A673 (cell line): ENCODE measurements around the gene ARMC6. TPM values are rescaled to one million over a fixed set of nuclear protein-coding genes. Genes with fewer than 3 reads are reported as not detected.
"Not testable (repeated sequence)": the region's sequence is repeated elsewhere in the genome, so short reads cannot be mapped to it uniquely, and the experiment has no call there.

ENCODE experiments used
- BruUV-seq: library from RNA; stranded (reverse); fragments of 400-500 nt; replicated peaks from 2 replicates; lab custom pipeline; 2021; lab: Mats Ljungman, UMichigan
- CTCF ChIA-PET: fragments of 300-600 bp; sonication (Branson Sonifier 250); formaldehyde crosslinking; loops from one replicate; lab custom pipeline; 2022; ENCODE audit warnings: antibody characterized with exemption; lab: Charles Lee
- POLR2A ChIA-PET: fragments of 300-600 bp; sonication (Branson Sonifier 250); formaldehyde crosslinking; loops from one replicate; lab custom pipeline; 2022; ENCODE audit warnings: antibody characterized with exemption; ENCODE audit not compliant: low non-redundant PET; lab: Charles Lee
- DNase-seq: peaks from one replicate; pipeline ENCODE4 v3.0.0-alpha.2; 2015; ENCODE audit warnings: low spot score
- H3K27ac ChIP-seq: fragments of 200-600 bp; sonication (generic); 2 replicates; pipeline ENCODE4 v1.5.1; 2016; ENCODE audit warnings: mixed run types, low read depth, mild to moderate bottlenecking, mixed read lengths, antibody characterized with exemption, low read length; ENCODE audit not compliant: poor library complexity, severe bottlenecking
- H3K27me3 ChIP-seq: fragments of 200-600 bp; sonication (generic); replicated peaks from 2 replicates; pipeline ENCODE4 v1.6.1; 2017; ENCODE audit warnings: mixed run types, low read depth, mild to moderate bottlenecking, mixed read lengths, antibody characterized with exemption, low read length; ENCODE audit not compliant: insufficient read depth, poor library complexity
- H3K36me3 ChIP-seq: fragments of 200-600 bp; sonication (generic); 2 replicates; pipeline ENCODE4 v1.6.1; 2016; ENCODE audit warnings: mixed run types, mild to moderate bottlenecking, mixed read lengths, antibody characterized with exemption, low read length; ENCODE audit not compliant: insufficient read depth, poor library complexity, severe bottlenecking
- H3K4me1 ChIP-seq: fragments of 200-600 bp; sonication (generic); 2 replicates; pipeline ENCODE4 v1.6.1; 2017; ENCODE audit warnings: mixed run types, mild to moderate bottlenecking, mixed read lengths, antibody characterized with exemption, low read length; ENCODE audit not compliant: insufficient read depth, poor library complexity, severe bottlenecking
- H3K4me3 ChIP-seq: fragments of 200-600 bp; sonication (generic); 2 replicates; pipeline ENCODE4 v1.5.1; 2016; ENCODE audit warnings: low read depth, mixed run types, mild to moderate bottlenecking, mixed read lengths, low read length; ENCODE audit not compliant: poor library complexity, severe bottlenecking
- H3K9me3 ChIP-seq: fragments of 200-600 bp; sonication (generic); 2 replicates; pipeline ENCODE4 v1.6.1; 2016; ENCODE audit warnings: mixed run types, low read depth, mild to moderate bottlenecking, mixed read lengths, antibody characterized with exemption, low read length; ENCODE audit not compliant: poor library complexity, severe bottlenecking
- EZH2 ChIP-seq: fragments of 200-600 bp; sonication (generic); IDR thresholded peaks from 2 replicates; pipeline ENCODE4 v1.6.1; 2017; ENCODE audit warnings: borderline replicate concordance, low read depth, mild to moderate bottlenecking, mixed read lengths, antibody characterized with exemption, low read length; ENCODE audit not compliant: poor library complexity, severe bottlenecking
- intact Hi-C: fragments of 100-400 bp; cut with micrococcal nuclease; formaldehyde crosslinking; loops from one replicate; pipeline ENCODE4 v1.10.0; 2022; ENCODE audit not compliant: unreplicated experiment
- total RNA-seq: library from RNA; stranded (reverse); gene quantifications from 2 replicates; pipeline ENCODE4 v1.2.3, GENCODE V29; 2021
- TF ChIP-seq, protein P1 (sequence below): fragments of 300-800, 200-600 bp; sonication (generic); conservative IDR thresholded peaks from 2 replicates; pipeline ENCODE4 v1.5.1; 2017; ENCODE audit warnings: low read depth, mild to moderate bottlenecking, antibody characterized with exemption, low read length, moderate library complexity, mixed read lengths

The ARMC6 gene
- total RNA-seq, 1 experiment from 2014 or later, result 62.7 TPM

DNA sequence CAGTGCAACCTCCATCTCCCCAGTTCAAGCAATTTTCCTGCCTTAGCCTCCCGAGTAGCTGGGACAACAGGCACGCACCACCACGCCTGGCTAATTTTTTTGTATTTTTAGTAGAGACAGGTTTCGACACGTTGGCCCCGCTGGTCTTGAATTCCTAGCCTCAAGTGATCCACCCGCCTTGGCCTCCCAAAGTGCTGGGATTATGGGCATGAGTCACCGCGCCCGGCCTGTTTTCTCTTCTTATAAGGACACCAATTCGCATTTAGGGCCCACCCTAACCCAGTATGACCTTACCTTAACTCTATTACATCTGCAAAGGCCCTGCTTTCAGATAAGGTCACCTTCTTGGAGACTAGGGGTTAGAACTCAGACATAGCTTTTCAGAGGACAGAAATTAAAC lies 69.8 kb downstream of the ARMC6 start:
- BruUV-seq, result no TSS peak
- Histone ChIP-seq H3K27me3 (no peaks in the 10 kb centered on the region), H3K4me3 (no peak overlapping the region), H3K9me3 (no peaks in the 10 kb centered on the region), H3K4me1 (peaks cover 12% of the 10 kb centered on the region), H3K27ac (no peak overlapping the region), H3K36me3 (no peaks in the 10 kb centered on the region)
- TF ChIP-seq, protein P1, sequence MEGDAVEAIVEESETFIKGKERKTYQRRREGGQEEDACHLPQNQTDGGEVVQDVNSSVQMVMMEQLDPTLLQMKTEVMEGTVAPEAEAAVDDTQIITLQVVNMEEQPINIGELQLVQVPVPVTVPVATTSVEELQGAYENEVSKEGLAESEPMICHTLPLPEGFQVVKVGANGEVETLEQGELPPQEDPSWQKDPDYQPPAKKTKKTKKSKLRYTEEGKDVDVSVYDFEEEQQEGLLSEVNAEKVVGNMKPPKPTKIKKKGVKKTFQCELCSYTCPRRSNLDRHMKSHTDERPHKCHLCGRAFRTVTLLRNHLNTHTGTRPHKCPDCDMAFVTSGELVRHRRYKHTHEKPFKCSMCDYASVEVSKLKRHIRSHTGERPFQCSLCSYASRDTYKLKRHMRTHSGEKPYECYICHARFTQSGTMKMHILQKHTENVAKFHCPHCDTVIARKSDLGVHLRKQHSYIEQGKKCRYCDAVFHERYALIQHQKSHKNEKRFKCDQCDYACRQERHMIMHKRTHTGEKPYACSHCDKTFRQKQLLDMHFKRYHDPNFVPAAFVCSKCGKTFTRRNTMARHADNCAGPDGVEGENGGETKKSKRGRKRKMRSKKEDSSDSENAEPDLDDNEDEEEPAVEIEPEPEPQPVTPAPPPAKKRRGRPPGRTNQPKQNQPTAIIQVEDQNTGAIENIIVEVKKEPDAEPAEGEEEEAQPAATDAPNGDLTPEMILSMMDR, result no peak
- TF ChIP-seq EZH2, result no peak
- no peak for DNase-seq
- intact Hi-C loops, result no loop called here
- ChIA-PET CTCF (no interaction called here), POLR2A (interaction anchor here (0.6 kb wide), 1 partner anchor 909 kb away, joined by 3 read pairs; no protein-coding TSS in a partner anchor)

DNA sequence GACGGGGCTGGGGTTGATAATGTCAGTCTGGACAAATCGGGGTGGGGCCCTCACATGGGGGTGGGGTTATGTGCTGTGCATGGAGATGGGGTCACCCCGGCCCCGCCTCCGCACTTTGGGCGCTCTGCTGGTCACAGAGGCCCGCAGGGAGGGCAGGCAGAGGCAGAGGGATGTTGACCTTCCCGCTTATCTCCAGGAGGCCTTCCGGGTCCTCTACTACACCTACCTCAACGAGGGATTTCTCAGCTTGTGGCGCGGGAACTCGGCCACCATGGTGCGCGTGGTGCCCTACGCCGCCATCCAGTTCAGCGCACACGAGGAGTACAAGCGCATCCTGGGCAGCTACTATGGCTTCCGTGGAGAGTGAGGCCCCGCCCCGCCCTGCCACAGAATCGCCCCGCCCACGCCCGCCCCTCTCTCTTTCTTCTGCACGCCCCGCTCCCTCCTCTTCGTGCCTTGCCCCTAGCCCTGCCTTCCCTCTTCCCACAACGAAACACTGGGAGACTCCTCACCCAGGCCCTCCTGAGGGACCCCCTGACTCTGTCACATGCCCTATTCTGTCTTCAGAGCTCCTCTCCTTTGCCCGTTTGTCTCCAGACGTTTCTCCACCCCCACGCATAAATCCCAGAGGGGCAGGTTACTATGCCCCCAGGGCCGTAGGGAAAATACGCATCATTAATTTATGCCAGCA lies 72.1 kb downstream of the ARMC6 start:
- intact Hi-C loops, result no loop called here
- peak overlapping the region; percentile 31 for H3K4me3 ChIP-seq
- peaks cover 12% of the 10 kb centered on the region for H3K4me1 ChIP-seq
- no peaks in the 10 kb centered on the region for H3K27me3 ChIP-seq
- POLR2A ChIA-PET, result no interaction called here
- CTCF ChIA-PET, result interaction anchor here (0.6 kb wide), 1 partner anchor 16 kb away, joined by 3 read pairs; no protein-coding TSS in a partner anchor
- H3K9me3 ChIP-seq, result no peaks in the 10 kb centered on the region
- H3K36me3 ChIP-seq, result no peaks in the 10 kb centered on the region
- H3K27ac ChIP-seq, result peak overlapping the region; percentile 30
- peak; percentile 83 for DNase-seq
- no TSS peak for BruUV-seq
- TF ChIP-seq, protein P1, result no peak
- TF ChIP-seq EZH2, result no peak

DNA sequence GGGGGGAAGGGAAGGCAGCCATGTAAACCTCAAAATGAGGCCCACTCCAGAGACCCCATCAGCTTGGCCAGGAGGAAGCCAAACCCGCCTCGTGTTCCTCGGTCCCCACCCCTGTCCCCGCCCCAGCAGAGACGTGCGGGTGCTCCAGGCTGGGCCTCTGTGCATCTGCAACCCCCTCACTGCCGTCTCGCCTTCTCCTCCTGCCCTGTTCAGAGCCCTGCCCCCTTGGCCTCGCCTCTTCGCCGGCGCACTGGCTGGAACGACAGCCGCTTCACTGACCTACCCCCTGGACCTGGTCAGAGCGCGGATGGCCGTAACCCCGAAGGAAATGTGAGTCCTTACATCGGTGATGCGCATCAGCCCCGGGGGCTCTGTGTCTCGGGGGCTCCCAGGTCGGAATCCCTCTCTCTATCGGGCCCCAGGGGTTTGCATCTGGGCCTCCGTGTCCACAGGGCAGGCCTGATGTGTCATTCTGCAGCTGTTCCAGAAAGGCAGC lies 72.7 kb downstream of the ARMC6 start:
- no peaks in the 10 kb centered on the region for H3K9me3 ChIP-seq
- intact Hi-C loops, result no loop called here
- H3K27ac ChIP-seq, result peak overlapping the region; percentile 30
- no peaks in the 10 kb centered on the region for H3K36me3 ChIP-seq
- no peak for DNase-seq
- ChIA-PET POLR2A (no interaction called here), CTCF (no interaction called here)
- H3K4me3 ChIP-seq, result peak overlapping the region; percentile 30
- no TSS peak for BruUV-seq
- H3K4me1 ChIP-seq, result peaks cover 12% of the 10 kb centered on the region
- TF ChIP-seq, protein P1, result no peak
- TF ChIP-seq EZH2, result no peak
- H3K27me3 ChIP-seq, result no peaks in the 10 kb centered on the region

DNA sequence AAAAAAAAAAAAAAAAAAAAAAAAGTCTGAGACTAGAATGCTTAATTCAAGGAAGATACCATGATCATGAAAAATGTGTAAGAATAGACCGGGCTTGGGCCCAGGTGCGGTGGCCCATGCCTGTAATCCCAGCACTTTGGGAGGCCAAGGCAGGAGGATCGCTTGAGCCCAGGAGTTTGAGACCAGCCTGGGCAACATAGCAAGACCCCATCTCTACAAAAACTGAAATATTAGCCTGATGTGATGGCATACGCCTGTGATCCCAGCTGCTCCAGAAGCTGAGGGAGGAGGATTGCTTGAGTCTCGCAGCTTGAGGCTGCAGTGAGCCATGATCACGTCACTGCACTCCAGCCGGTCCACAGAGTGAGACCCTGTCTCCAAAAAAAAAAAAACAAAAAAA lies 73.5 kb downstream of the ARMC6 start:
- CTCF ChIA-PET, intact Hi-C loops, H3K27ac ChIP-seq, H3K27me3 ChIP-seq, POLR2A ChIA-PET, DNase-seq, H3K9me3 ChIP-seq, H3K4me3 ChIP-seq, BruUV-seq, H3K36me3 ChIP-seq: not testable (repeated sequence)
- H3K4me1 ChIP-seq, result peaks cover 12% of the 10 kb centered on the region
